OCI-LY7 (cell line): ENCODE measurements around the gene THAP2. TPM values are rescaled to one million over a fixed set of nuclear protein-coding genes. Genes with fewer than 3 reads are reported as not detected.

Experiments used
- BruUV-seq: library from RNA; stranded (reverse); fragments of 400-500 nt; replicated peaks from 2 replicates; lab custom pipeline; 2021; lab: Mats Ljungman, UMichigan
- CTCF ChIA-PET: fragments of 300-600 bp; sonication (Branson Sonifier 250); formaldehyde crosslinking; loops from one replicate; lab custom pipeline; 2022; ENCODE audit warnings: antibody characterized with exemption; ENCODE audit not compliant: unreplicated experiment; lab: Charles Lee
- POLR2A ChIA-PET: fragments of 300-600 bp; sonication (Branson Sonifier 250); formaldehyde crosslinking; loops from one replicate; lab custom pipeline; 2022; ENCODE audit warnings: antibody characterized with exemption; lab: Charles Lee
- DNase-seq: peaks from one replicate; pipeline ENCODE4 v3.0.0-alpha.2; 2015; ENCODE audit warnings: low spot score
- H2AFZ ChIP-seq: fragments of 200-600 bp; sonication (generic), shearing (Covaris generic); 2 replicates; pipeline ENCODE4 v1.6.1; 2014; ENCODE audit warnings: mild to moderate bottlenecking, antibody characterized with exemption, low read length, moderate library complexity
- H3K27ac ChIP-seq: fragments of 200-600 bp; sonication (generic); 2 replicates; pipeline ENCODE4 v1.5.1; 2014; ENCODE audit warnings: mixed run types, low read depth, mild to moderate bottlenecking, moderate library complexity, low read length, inconsistent platforms; ENCODE audit not compliant: poor library complexity, severe bottlenecking
- H3K36me3 ChIP-seq: fragments of 200-600 bp; sonication (generic); 2 replicates; pipeline ENCODE4 v1.6.1; 2014; ENCODE audit warnings: mild to moderate bottlenecking, antibody characterized with exemption, low read length, moderate library complexity, mixed read lengths; ENCODE audit not compliant: insufficient read depth
- H3K4me1 ChIP-seq: fragments of 200-600 bp; sonication (generic); 2 replicates; pipeline ENCODE4 v1.5.1; 2014; ENCODE audit warnings: mild to moderate bottlenecking, low read length; ENCODE audit not compliant: insufficient read depth, poor library complexity, severe bottlenecking
- H3K4me2 ChIP-seq: fragments of 200-600 bp; sonication (generic); 2 replicates; pipeline ENCODE4 v1.6.1; 2014; ENCODE audit warnings: mild to moderate bottlenecking, low read length
- H3K4me3 ChIP-seq: fragments of 200-600 bp; sonication (generic); 2 replicates; pipeline ENCODE4 v1.5.1; 2014; ENCODE audit warnings: mild to moderate bottlenecking, low read depth, low read length; ENCODE audit not compliant: poor library complexity, severe bottlenecking
- H3K79me2 ChIP-seq: fragments of 200-600 bp; sonication (generic); 2 replicates; pipeline ENCODE4 v1.6.1; 2016; ENCODE audit warnings: low read depth, mild to moderate bottlenecking, low read length, moderate library complexity, mixed read lengths; ENCODE audit not compliant: insufficient read depth
- H3K9me2 ChIP-seq: fragments of 200-600 bp; sonication (generic); 2 replicates; pipeline ENCODE4 v1.6.1; 2016; ENCODE audit warnings: mild to moderate bottlenecking, low read length, mixed read lengths; ENCODE audit not compliant: insufficient read depth
- H3K9me3 ChIP-seq: fragments of 200-600 bp; sonication (generic); 2 replicates; pipeline ENCODE4 v1.6.1; 2014; ENCODE audit warnings: mild to moderate bottlenecking, mixed run types, low read length, mixed read lengths
- H4K20me1 ChIP-seq: fragments of 200-600 bp; sonication (generic); 2 replicates; pipeline ENCODE4 v1.6.1; 2014; ENCODE audit warnings: mild to moderate bottlenecking, antibody characterized with exemption, low read length, moderate library complexity, mixed read lengths; ENCODE audit not compliant: insufficient read depth
- CTCF ChIP-seq: fragments of 200-600 bp; sonication (generic); conservative IDR thresholded peaks from 2 replicates; pipeline ENCODE4 v1.5.1; 2014; ENCODE audit warnings: mild to moderate bottlenecking, antibody characterized with exemption, low read length, moderate library complexity, mixed read lengths
- EZH2phosphoT487 ChIP-seq: fragments of 200-600 bp; sonication (generic); IDR thresholded peaks from 2 replicates; pipeline ENCODE4 v1.6.1; 2018; ENCODE audit warnings: low read depth, borderline replicate concordance, mild to moderate bottlenecking, mixed run types, antibody characterized with exemption, low read length, moderate library complexity, mixed read lengths
- intact Hi-C: fragments of 100-400 bp; cut with micrococcal nuclease; formaldehyde crosslinking; loops from one replicate; pipeline ENCODE4 v1.10.0; 2022; ENCODE audit not compliant: unreplicated experiment
- small RNA-seq: library from RNA; depleted of rRNA; stranded (forward); fragments of <200 nt; gene quantifications from one replicate; pipeline ENCODE3, GENCODE V24; 2014
- total RNA-seq, 2 experiments: library from RNA; depleted of rRNA in 1 of 2; stranded (reverse); fragments of >200 nt in 1 of 2; shearing (Covaris generic) in 1 of 2; gene quantifications; 2 replicates each; pipeline ENCODE4 v1.2.3, GENCODE V29; 2014 to 2022

THAP2 gene
- total RNA-seq, 2 experiments from 2014 or later: 8.2 to 9.3 TPM

GRCh38 chr12:71725011-71725410 lies 60.9 kb downstream of the THAP2 start:
- H3K4me2 ChIP-seq: no peak overlapping the region
- DNase-seq: no peak
- H3K9me2 ChIP-seq: no peaks in the 10 kb centered on the region
- H3K79me2 ChIP-seq: no peaks in the 10 kb centered on the region
- no TSS peak for BruUV-seq
- H3K27ac ChIP-seq: no peak overlapping the region
- no peak overlapping the region; the same call in 1 of the 2 replicates for H2AFZ ChIP-seq
- no peaks in the 10 kb centered on the region for H3K9me3 ChIP-seq
- POLR2A ChIA-PET: interaction anchor here (2.5 kb wide), 1 partner anchor 21 kb away, joined by 6 read pairs; no protein-coding TSS in a partner anchor
- CTCF ChIA-PET: no interaction called here
- intact Hi-C loops: no loop called here
- H3K4me1 ChIP-seq: no peaks in the 10 kb centered on the region
- H3K36me3 ChIP-seq: no peaks in the 10 kb centered on the region
- TF ChIP-seq EZH2phosphoT487: no peak
- TF ChIP-seq CTCF: no peak
- H4K20me1 ChIP-seq: no peaks in the 10 kb centered on the region
- H3K4me3 ChIP-seq: no peak overlapping the region

- ChIA-PET POLR2A (interaction anchor here (1.0 kb wide), 1 partner anchor 11 kb away, joined by 4 read pairs; no protein-coding TSS in a partner anchor), CTCF (no interaction called here)
- Histone ChIP-seq H3K36me3 (no peaks in the 10 kb centered on the region), H3K9me3 (no peaks in the 10 kb centered on the region), H3K9me2 (no peaks in the 10 kb centered on the region), H3K4me2 (no peak overlapping the region), H4K20me1 (no peaks in the 10 kb centered on the region), H3K27ac (no peak overlapping the region), H2AFZ (no peak overlapping the region), H3K4me3 (no peak overlapping the region), H3K4me1 (peaks cover under 1% of the 10 kb centered on the region), H3K79me2 (no peaks in the 10 kb centered on the region)
- DNase-seq: no peak
- intact Hi-C loops: no loop called here
- no peak for TF ChIP-seq CTCF
- TF ChIP-seq EZH2phosphoT487: no peak
- no TSS peak for BruUV-seq
Measured at GRCh38 chr12:71726548-71726947, 62.4 kb downstream of the THAP2 start.

GRCh38 chr12:71727958-71728357 lies 63.9 kb downstream of the THAP2 start:
- no peak for TF ChIP-seq EZH2phosphoT487
- Histone ChIP-seq H3K79me2 (no peaks in the 10 kb centered on the region), H3K9me3 (no peaks in the 10 kb centered on the region), H3K4me1 (peaks cover 12% of the 10 kb centered on the region), H4K20me1 (no peaks in the 10 kb centered on the region), H3K4me2 (no peak overlapping the region), H3K9me2 (no peaks in the 10 kb centered on the region), H2AFZ (no peak overlapping the region), H3K4me3 (no peak overlapping the region), H3K36me3 (no peaks in the 10 kb centered on the region), H3K27ac (no peak overlapping the region)
- no peak for DNase-seq
- POLR2A ChIA-PET: no interaction called here
- intact Hi-C loops: no loop called here
- no TSS peak for BruUV-seq
- CTCF ChIA-PET: no interaction called here

Small RNAs within 50 kb of the gene (small RNA-seq; reads per million reads assigned to genes)
- gene RF00560: not detected

Other genes with a start within 250 kb of the THAP2 start
- gene LGR5, start 224.5 kb upstream of the THAP2 start, total RNA-seq (2014; rRNA removed; shearing (Covaris generic)): not detected in 2 replicates
- 0.51 TPM in 1 of 2 replicates, not detected in the other for gene LGR5, start 224.5 kb upstream of the THAP2 start, total RNA-seq (2022)
- gene ZFC3H1, start 453 bp upstream of the THAP2 start, total RNA-seq (2014; rRNA removed; shearing (Covaris generic)): 31.1 and 45.8 TPM in 2 replicates
- gene ZFC3H1, start 453 bp upstream of the THAP2 start, total RNA-seq (2022): 66.8 and 75.9 TPM in 2 replicates
- 38.3 and 44.1 TPM in 2 replicates for gene TMEM19, start 21.8 kb downstream of the THAP2 start, total RNA-seq (2014; rRNA removed; shearing (Covaris generic))
- 40.4 and 47.5 TPM in 2 replicates for gene TMEM19, start 21.8 kb downstream of the THAP2 start, total RNA-seq (2022)
- gene RAB21, start 90.6 kb downstream of the THAP2 start, total RNA-seq (2014; rRNA removed; shearing (Covaris generic)): 11.7 and 18.2 TPM in 2 replicates
- 46.6 and 52.8 TPM in 2 replicates for gene RAB21, start 90.6 kb downstream of the THAP2 start, total RNA-seq (2022)
- 12.1 and 12.4 TPM in 2 replicates for gene TBC1D15, start 175.5 kb downstream of the THAP2 start, total RNA-seq (2014; rRNA removed; shearing (Covaris generic))
- 37.9 and 39.9 TPM in 2 replicates for gene TBC1D15, start 175.5 kb downstream of the THAP2 start, total RNA-seq (2022)